ENCODE results near the gene BTBD6.
"Not testable (repeated sequence)": the region's sequence is repeated elsewhere in the genome, so short reads cannot be mapped to it uniquely, and the experiment has no call there.

Gene BTBD6

GRCh38 chr14:105283028-105283427, 34.7 kb downstream of the BTBD6 start:
- Histone ChIP-seq H3K36me3 (ENCODE audit: control insufficient read depth, insufficient read depth, low read length) (no peaks in the 10 kb centered on the region), H3K4me3 (ENCODE audit: low read depth, low read length) (no peak overlapping the region), H3K27ac (ENCODE audit: low read depth, low read length) (no peak overlapping the region), H3K9me3 (ENCODE audit: control insufficient read depth, insufficient read depth, low read length) (no peaks in the 10 kb centered on the region), H3K4me1 (ENCODE audit: control insufficient read depth, insufficient read depth, low read length) (no peaks in the 10 kb centered on the region), H3K27me3 (ENCODE audit: control insufficient read depth, insufficient read depth, low read length) (no peaks in the 10 kb centered on the region), H3K9ac (ENCODE audit: low read depth, low read length) (no peak overlapping the region)

GRCh38 chr14:105283899-105284298, 35.6 kb downstream of the BTBD6 start:
- Histone ChIP-seq H3K27me3 (ENCODE audit: control insufficient read depth, insufficient read depth, low read length) (no peaks in the 10 kb centered on the region), H3K36me3 (ENCODE audit: control insufficient read depth, insufficient read depth, low read length) (no peaks in the 10 kb centered on the region), H3K4me3 (ENCODE audit: low read depth, low read length) (no peak overlapping the region), H3K9me3 (ENCODE audit: control insufficient read depth, insufficient read depth, low read length) (no peaks in the 10 kb centered on the region), H3K27ac (ENCODE audit: low read depth, low read length) (no peak overlapping the region), H3K4me1 (ENCODE audit: control insufficient read depth, insufficient read depth, low read length) (no peaks in the 10 kb centered on the region), H3K9ac (ENCODE audit: low read depth, low read length) (no peak overlapping the region)

- no peak overlapping the region for H3K4me3 ChIP-seq (ENCODE audit: low read depth, low read length)
- no peaks in the 10 kb centered on the region for H3K9me3 ChIP-seq (ENCODE audit: control insufficient read depth, insufficient read depth, low read length)
- H3K36me3 ChIP-seq (ENCODE audit: control insufficient read depth, insufficient read depth, low read length): no peaks in the 10 kb centered on the region
- no peak overlapping the region for H3K9ac ChIP-seq (ENCODE audit: low read depth, low read length)
- H3K4me1 ChIP-seq (ENCODE audit: control insufficient read depth, insufficient read depth, low read length): no peaks in the 10 kb centered on the region
- H3K27me3 ChIP-seq (ENCODE audit: control insufficient read depth, insufficient read depth, low read length): no peaks in the 10 kb centered on the region
- no peak overlapping the region for H3K27ac ChIP-seq (ENCODE audit: low read depth, low read length)
Measured at GRCh38 chr14:105285174-105285573, 36.8 kb downstream of the BTBD6 start.

GRCh38 chr14:105286759-105287144, 38.4 kb downstream of the BTBD6 start:
- Histone ChIP-seq H3K36me3 (ENCODE audit: control insufficient read depth, insufficient read depth, low read length) (no peaks in the 10 kb centered on the region), H3K9me3 (ENCODE audit: control insufficient read depth, insufficient read depth, low read length) (no peaks in the 10 kb centered on the region), H3K4me3 (ENCODE audit: low read depth, low read length) (no peak overlapping the region), H3K9ac (ENCODE audit: low read depth, low read length) (no peak overlapping the region), H3K4me1 (ENCODE audit: control insufficient read depth, insufficient read depth, low read length) (no peaks in the 10 kb centered on the region), H3K27ac (ENCODE audit: low read depth, low read length) (no peak overlapping the region), H3K27me3 (ENCODE audit: control insufficient read depth, insufficient read depth, low read length) (no peaks in the 10 kb centered on the region)

- Histone ChIP-seq H3K27me3 (ENCODE audit: control insufficient read depth, insufficient read depth, low read length) (no peaks in the 10 kb centered on the region), H3K27ac (ENCODE audit: low read depth, low read length) (no peak overlapping the region), H3K36me3 (ENCODE audit: control insufficient read depth, insufficient read depth, low read length) (no peaks in the 10 kb centered on the region), H3K4me1 (ENCODE audit: control insufficient read depth, insufficient read depth, low read length) (no peaks in the 10 kb centered on the region), H3K4me3 (ENCODE audit: low read depth, low read length) (no peak overlapping the region), H3K9me3 (ENCODE audit: control insufficient read depth, insufficient read depth, low read length) (no peaks in the 10 kb centered on the region), H3K9ac (ENCODE audit: low read depth, low read length) (no peak overlapping the region)
Measured at GRCh38 chr14:105287249-105288102, 39.1 kb downstream of the BTBD6 start.

GRCh38 chr14:105288936-105289335, 40.6 kb downstream of the BTBD6 start:
- not testable (repeated sequence) for H3K9ac ChIP-seq (ENCODE audit: low read depth, low read length); H3K4me3 ChIP-seq (ENCODE audit: low read depth, low read length); H3K27ac ChIP-seq (ENCODE audit: low read depth, low read length); H3K4me1 ChIP-seq (ENCODE audit: control insufficient read depth, insufficient read depth, low read length); H3K27me3 ChIP-seq (ENCODE audit: control insufficient read depth, insufficient read depth, low read length); H3K36me3 ChIP-seq (ENCODE audit: control insufficient read depth, insufficient read depth, low read length); H3K9me3 ChIP-seq (ENCODE audit: control insufficient read depth, insufficient read depth, low read length)

- H3K9me3 ChIP-seq (ENCODE audit: control insufficient read depth, insufficient read depth, low read length): no peaks in the 10 kb centered on the region
- H3K4me3 ChIP-seq (ENCODE audit: low read depth, low read length): no peak overlapping the region
- H3K4me1 ChIP-seq (ENCODE audit: control insufficient read depth, insufficient read depth, low read length): no peaks in the 10 kb centered on the region
- no peak overlapping the region for H3K27ac ChIP-seq (ENCODE audit: low read depth, low read length)
- no peaks in the 10 kb centered on the region for H3K27me3 ChIP-seq (ENCODE audit: control insufficient read depth, insufficient read depth, low read length)
- no peaks in the 10 kb centered on the region for H3K36me3 ChIP-seq (ENCODE audit: control insufficient read depth, insufficient read depth, low read length)
- no peak overlapping the region for H3K9ac ChIP-seq (ENCODE audit: low read depth, low read length)
Measured at GRCh38 chr14:105290621-105291346, 42.5 kb downstream of the BTBD6 start.

- H3K4me1 ChIP-seq (ENCODE audit: control insufficient read depth, insufficient read depth, low read length): no peaks in the 10 kb centered on the region
Measured at GRCh38 chr14:105292826-105293711, 44.7 kb downstream of the BTBD6 start.

GRCh38 chr14:105294142-105294597, 45.8 kb downstream of the BTBD6 start:
- H3K27ac ChIP-seq (ENCODE audit: low read depth, low read length): no peak overlapping the region

More at GRCh38 chr14:105292826-105293711, 44.7 kb downstream of the BTBD6 start:
- no peaks in the 10 kb centered on the region for H3K27me3 ChIP-seq (ENCODE audit: control insufficient read depth, insufficient read depth, low read length)
- no peaks in the 10 kb centered on the region for H3K36me3 ChIP-seq (ENCODE audit: control insufficient read depth, insufficient read depth, low read length)
- H3K4me3 ChIP-seq (ENCODE audit: low read depth, low read length): no peak overlapping the region
- no peaks in the 10 kb centered on the region for H3K9me3 ChIP-seq (ENCODE audit: control insufficient read depth, insufficient read depth, low read length)
- no peak overlapping the region for H3K9ac ChIP-seq (ENCODE audit: low read depth, low read length)
- H3K27ac ChIP-seq (ENCODE audit: low read depth, low read length): no peak overlapping the region

GRCh38 chr14:105297311-105297710, 49.0 kb downstream of the BTBD6 start:
- not testable (repeated sequence) for H3K4me1 ChIP-seq (ENCODE audit: control insufficient read depth, insufficient read depth, low read length); H3K9me3 ChIP-seq (ENCODE audit: control insufficient read depth, insufficient read depth, low read length); H3K27ac ChIP-seq (ENCODE audit: low read depth, low read length); H3K4me3 ChIP-seq (ENCODE audit: low read depth, low read length); H3K9ac ChIP-seq (ENCODE audit: low read depth, low read length); H3K36me3 ChIP-seq (ENCODE audit: control insufficient read depth, insufficient read depth, low read length)
- H3K27me3 ChIP-seq (ENCODE audit: control insufficient read depth, insufficient read depth, low read length): peaks cover 11% of the 10 kb centered on the region

More at GRCh38 chr14:105294142-105294597, 45.8 kb downstream of the BTBD6 start:
- H3K9me3 ChIP-seq (ENCODE audit: control insufficient read depth, insufficient read depth, low read length): no peaks in the 10 kb centered on the region
- H3K4me3 ChIP-seq (ENCODE audit: low read depth, low read length): no peak overlapping the region
- H3K9ac ChIP-seq (ENCODE audit: low read depth, low read length): no peak overlapping the region
- no peaks in the 10 kb centered on the region for H3K4me1 ChIP-seq (ENCODE audit: control insufficient read depth, insufficient read depth, low read length)
- no peaks in the 10 kb centered on the region for H3K36me3 ChIP-seq (ENCODE audit: control insufficient read depth, insufficient read depth, low read length)
- H3K27me3 ChIP-seq (ENCODE audit: control insufficient read depth, insufficient read depth, low read length): peaks cover 1% of the 10 kb centered on the region; the same call in 1 of the 2 replicates
